ENCODE data around the gene IL17F.

DNA sequence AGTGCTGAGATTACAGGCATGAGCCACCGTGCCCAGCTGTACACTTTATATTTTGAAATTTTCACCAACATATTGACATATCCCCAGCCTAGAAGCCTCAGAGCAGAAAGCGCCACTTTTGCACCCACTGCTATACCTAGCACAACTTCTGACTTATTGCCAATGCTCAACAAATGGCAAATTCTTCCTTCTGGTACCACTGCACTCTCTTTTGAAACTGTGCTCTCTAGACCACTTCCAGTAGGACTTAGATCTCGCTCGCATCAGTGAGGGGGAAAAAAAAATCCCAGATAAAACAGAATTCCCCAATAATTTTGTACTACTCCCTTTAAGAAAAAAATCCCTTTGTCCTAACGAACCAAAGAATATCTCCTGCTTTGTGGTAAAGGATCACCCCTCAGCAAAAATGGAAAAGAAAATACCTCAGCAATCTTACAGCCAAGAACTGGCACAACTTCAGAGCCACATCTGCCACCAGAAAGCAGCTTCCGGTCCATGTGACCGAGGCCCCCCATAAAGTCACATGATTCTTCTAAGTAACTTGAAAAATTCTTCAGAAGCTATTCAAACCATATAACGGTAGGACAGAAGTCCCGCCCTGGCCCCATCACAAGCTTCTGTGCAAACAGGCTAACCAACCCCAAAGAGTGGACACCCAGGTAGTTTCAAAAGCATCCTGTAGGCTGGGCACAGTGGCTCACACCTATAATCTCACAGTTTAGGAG, 18.5 kb upstream of the IL17F start:
- TF ChIP-seq ZNF274 (IDR thresholded peaks at IDR 0.05; ENCODE audit: low read depth, low read length), result no peak
- no peak for TF ChIP-seq YY1 (IDR thresholded peaks at IDR 0.05; ENCODE audit: insufficient read depth, insufficient read length)
- no peak for TF ChIP-seq SUZ12 (IDR thresholded peaks at IDR 0.05; ENCODE audit: extremely low read depth, insufficient read depth, insufficient read length)

Measured in NT2/D1 (cell line).